ENCODE data around the gene PTGES2. TPM values are rescaled to one million over a fixed set of nuclear protein-coding genes. Genes with fewer than 3 reads are reported as not detected.

The PTGES2 gene
- total RNA-seq, 1 experiment from 2014 or later = 25.7 TPM

GRCh38 chr9:128103589-128103962, 24.0 kb downstream of the PTGES2 start:
- DNase-seq (ENCODE audit: low spot score) = no peak

DNA sequence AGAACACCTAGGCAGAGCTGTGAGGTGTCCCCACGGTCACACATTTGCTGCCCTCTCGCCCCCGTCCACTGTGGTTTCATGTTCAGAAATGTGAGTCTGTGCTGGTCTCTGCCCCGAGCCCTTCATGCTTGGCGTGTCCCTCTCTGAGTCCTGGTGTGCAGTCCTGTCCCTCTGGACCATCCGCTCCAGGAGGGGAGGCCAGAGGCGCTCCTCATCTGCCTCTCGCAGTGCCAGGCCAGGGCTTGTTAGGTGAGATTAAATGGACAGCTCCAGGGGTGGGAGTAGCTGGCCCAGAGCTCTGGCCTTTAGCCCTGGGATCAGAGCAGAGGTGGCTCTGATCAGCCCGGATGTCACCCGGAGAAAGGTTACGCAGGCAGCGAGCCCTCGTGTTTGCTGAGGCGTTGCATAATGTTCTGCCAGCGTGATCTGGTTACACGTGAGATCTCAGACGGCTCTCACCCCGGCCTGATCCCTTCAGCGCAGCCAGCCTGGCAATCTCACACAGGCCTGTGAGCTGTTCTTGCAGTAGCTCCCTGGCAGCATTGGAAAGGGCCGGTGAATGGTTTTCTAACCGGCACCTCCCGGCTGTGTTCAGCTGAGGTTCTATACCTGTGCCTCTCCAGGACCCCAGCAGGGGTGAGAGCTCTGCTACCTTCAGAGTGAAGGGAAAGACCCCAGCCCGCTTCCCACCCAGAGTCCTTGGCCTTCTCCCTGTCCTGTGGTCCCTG, 24.5 kb downstream of the PTGES2 start:
- DNase-seq (ENCODE audit: low spot score) = no peak

DNA sequence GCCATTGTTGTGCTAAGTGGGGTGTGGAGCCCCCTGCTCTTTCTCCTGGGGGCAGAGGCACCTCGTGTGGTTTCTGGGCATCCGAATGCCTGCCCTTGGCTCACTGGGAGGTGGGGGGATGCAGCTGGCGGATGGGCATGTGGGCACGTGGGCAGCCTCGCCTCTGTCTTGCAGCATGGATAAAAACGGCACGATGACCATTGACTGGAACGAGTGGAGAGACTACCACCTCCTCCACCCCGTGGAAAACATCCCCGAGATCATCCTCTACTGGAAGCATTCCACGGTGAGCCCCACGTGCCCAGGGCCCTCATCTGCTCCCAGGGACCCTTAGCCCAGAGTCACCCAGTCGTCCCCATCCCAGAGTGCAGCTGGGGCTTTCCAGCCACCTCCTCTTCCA, 25.3 kb downstream of the PTGES2 start:
- no peak for DNase-seq (ENCODE audit: low spot score)

DNA sequence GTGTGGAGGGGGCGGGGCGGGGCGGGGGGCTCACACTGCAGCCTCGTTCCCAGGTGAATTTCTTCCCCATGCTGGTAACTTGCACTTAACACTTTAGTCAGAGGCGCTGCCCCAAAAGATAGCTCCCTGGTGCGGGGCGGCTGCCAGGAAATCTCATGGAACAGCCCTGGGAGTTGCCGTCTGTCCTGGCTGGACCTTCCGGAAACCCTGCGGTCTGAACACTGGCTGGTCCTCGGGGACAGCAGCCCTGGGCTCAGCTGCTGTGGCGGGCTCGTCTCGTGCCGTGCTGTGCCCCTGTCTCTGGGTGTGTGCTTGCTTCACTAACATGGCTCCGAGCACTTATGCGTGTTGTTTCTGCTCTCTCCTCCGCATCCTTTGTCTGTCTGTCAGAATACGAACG, 25.8 kb downstream of the PTGES2 start:
- DNase-seq (ENCODE audit: low spot score) = no peak

GRCh38 chr9:128101231-128101661, 26.3 kb downstream of the PTGES2 start:
- no peak for DNase-seq (ENCODE audit: low spot score)

DNA sequence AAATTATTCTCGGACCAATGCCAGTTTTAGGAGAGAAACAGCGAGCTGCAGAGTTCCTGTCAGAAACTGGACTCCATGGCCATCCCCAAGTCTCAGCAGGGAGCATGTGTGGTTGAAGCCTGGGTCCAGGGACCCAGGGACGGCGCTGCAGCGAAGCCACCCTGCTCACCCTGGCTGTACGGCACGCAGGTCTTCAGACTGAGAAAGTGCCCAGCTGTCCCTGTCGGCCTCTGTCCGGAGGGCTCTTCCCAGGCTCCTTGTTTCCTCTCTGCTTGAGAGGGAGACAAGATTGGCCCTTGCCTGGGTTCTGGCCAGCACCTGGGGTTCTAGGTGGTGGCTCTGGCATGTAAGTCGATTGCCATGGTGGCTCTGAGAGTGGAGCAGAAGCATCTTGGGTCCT, 26.9 kb downstream of the PTGES2 start:
- DNase-seq (ENCODE audit: low spot score) = no peak

DNA sequence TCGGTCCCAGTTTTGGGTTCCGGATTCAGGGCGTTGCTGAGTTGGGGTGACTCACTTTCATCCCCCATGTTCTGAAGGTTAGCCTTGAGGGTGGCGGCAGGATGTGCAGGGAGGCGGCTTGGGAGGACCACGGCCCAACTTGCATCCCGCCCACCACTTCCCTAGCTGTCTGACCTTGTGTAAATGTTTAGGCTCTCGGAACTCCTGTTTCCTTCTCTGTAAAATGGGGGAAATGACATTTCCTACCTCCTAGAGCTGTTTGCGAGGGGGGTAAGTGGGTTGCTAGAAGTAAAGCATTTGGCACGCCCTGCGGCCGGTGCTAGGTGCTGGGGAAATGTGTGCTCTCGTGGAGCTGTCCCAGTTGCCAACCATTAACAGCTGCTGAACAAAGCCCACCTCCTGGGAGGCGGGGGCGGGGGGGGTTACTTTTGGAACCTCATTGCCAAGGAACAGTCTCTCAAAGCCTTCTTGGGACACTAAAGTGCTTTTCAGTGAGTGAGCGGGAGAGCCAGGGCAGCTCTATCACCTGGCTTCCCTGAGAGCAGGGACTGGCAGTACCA, 27.5 kb downstream of the PTGES2 start:
- no peak for DNase-seq (ENCODE audit: low spot score)

- DNase-seq (ENCODE audit: low spot score) = no peak
Measured at GRCh38 chr9:128099231-128099931, 28.1 kb downstream of the PTGES2 start.

DNA sequence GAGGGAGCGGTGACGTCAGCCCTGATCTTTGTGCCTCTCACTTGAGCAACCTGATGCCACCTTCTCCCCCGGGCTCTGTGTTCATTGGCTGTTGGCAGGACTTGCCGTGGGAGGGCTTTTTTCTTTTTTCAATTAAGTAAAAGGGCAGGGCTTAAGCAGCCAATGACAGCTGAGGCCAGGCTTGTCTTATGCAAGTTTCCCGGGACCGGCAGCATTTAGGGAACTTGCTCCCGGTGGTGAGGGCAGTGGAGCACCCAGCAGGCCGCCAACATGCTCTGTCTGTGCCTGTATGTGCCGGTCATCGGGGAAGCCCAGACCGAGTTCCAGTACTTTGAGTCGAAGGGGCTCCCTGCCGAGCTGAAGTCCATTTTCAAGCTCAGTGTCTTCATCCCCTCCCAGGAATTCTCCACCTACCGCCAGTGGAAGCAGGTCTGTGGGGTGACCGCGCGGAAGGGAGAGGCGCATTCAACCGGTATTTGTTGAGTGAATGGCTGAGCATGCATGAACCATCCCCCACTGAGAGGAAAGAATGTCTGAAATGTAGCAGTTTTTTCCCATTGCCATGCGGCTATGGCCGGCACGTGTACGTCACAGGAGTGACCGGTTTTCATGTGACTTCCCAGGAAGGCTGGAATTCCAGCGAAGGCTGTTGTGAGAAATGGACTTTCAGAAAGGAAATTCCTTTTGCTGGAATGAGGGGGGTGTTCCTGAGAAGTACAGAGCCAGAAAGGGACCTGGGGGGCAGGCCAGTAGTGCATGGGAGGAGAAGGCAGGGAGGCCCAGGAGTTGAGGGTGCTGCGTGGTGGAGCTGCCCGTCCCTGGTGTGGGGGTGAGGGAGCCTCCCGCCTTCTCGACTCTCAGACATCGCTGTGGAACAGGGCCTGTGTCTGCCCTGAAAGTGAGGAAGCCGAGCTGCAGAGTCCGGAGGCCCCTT, 29.0 kb downstream of the PTGES2 start:
- peak; percentile 97 for DNase-seq (ENCODE audit: low spot score)

GRCh38 chr9:128097543-128098296, 29.8 kb downstream of the PTGES2 start:
- no peak for DNase-seq (ENCODE audit: low spot score)

GRCh38 chr9:128096616-128097536, 30.7 kb downstream of the PTGES2 start:
- DNase-seq (ENCODE audit: low spot score) = no peak

- no peak for DNase-seq (ENCODE audit: low spot score)
Measured at GRCh38 chr9:128094950-128095544, 32.5 kb downstream of the PTGES2 start.

- peak; percentile 93 for DNase-seq (ENCODE audit: low spot score)
Measured at GRCh38 chr9:128094166-128094949, 33.2 kb downstream of the PTGES2 start.

- DNase-seq (ENCODE audit: low spot score) = no peak
Measured at GRCh38 chr9:128093011-128093410, 34.5 kb downstream of the PTGES2 start.

DNA sequence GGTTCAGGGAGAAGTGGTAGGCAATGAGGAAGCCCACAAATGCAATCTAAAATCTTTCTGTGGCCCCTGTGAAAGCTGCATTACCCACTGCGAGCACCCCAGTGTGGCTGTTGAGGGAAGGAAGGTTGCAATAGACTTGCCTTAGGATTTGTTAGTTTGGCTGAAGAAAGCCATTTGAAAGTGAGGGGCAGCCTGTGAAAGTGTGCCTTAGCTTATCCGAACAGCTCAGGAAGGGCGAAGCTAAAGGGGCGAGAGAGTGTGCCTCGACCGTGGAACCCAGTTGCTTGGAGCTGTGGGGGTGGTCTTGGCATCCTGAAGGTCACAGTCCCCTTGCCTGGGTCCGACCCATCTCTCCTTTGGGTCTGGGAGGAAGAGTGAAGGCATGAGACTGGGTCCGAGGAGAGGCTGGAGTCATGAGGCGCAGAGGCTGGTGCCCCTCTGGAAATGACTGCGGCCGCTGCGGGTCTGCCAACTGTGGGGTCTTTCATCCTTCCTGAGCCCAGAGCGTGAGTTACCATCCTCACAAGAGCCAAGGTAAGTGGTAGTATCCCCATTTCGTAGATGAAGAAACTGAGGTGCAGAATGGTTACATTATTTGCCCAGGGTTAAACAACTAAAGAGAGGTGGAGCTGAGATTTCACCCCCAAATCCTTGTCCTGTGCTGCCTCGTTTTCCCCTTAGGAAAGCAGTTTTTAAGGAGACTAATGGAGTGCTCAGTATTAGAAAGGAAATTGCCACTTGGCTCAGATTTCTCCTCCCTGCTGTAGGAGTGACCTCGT, 35.1 kb downstream of the PTGES2 start:
- DNase-seq (ENCODE audit: low spot score) = no peak

- DNase-seq (ENCODE audit: low spot score) = no peak
Measured at GRCh38 chr9:128091571-128091970, 36.0 kb downstream of the PTGES2 start.

GRCh38 chr9:128091144-128091543, 36.4 kb downstream of the PTGES2 start:
- DNase-seq (ENCODE audit: low spot score) = peak; percentile 35

DNA sequence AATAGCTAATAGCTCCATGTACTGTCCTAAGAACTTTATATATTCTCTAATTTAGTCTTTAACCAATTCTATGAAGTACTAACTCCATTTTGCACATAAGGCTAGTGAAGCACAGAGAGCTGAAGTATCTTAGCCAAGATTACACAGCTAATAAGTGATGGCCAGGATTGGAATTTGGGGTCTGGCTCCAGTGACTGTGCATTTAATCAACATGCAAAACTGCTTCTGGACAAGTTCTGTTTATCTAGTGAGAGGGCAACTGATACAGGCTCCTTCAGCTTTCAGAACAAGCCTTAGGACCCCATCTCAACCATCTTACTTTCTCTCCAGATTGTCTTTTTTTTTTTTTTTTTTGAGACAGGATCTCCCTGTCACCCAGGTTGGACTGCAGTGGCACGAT, 38.2 kb downstream of the PTGES2 start:
- DNase-seq (ENCODE audit: low spot score) = no peak
